NCI-H2171 (cell line): ENCODE data around the gene SNIP1.
"Not testable (repeated sequence)": the region's sequence is repeated elsewhere in the genome, so short reads cannot be mapped to it uniquely, and the experiment has no call there.

Experiments
- DNase-seq: peaks from one replicate; lab custom pipeline; 2025; lab: John Stamatoyannopoulos, UW

Gene SNIP1

DNA sequence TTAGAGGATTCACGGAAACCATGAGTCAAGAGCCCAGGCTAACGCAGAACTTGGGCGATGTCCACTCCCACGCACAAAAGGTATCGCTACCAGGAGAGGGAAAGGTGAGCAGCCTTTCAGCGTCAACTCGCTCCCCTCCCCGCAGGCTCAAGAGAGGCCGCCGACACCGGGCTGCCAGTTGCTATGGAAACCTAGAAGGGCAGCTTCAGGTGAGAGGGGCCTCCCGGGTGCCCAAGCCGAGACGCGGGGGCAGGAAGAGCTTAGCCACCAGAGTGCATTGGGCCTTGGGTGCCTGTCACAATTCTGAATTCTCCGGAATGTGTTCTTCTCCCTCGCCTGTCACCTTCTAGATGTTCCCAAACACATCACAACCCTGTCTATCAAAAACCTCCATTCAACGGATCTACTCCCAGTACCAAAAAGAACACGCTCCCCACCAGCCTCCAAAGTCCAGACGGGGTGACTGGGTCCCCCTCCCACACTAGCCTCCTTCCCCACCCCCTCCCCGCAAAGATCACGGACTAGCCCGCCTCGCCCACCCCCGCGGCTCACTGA lies 40.2 kb downstream of the SNIP1 start:
- DNase-seq, result peak; percentile 26

DNA sequence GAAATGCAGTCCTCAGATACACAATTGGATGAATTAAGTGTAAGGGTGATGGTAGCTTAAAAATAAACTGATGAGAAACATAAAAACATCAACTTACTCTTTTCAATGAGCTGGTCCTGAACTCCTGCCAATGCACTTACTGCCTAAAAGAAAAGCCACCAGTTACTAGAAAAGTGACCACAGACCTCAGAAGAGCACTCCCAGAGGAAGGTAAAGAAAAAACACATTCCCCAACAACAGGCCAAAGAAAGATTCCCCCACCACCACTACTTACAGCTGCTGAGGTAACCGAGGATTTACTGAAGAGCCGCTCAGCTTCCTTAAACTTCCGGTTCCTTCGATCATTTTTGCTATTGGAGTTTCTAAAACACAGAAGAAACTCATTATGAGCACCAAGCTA lies 44.9 kb downstream of the SNIP1 start:
- no peak for DNase-seq

DNA sequence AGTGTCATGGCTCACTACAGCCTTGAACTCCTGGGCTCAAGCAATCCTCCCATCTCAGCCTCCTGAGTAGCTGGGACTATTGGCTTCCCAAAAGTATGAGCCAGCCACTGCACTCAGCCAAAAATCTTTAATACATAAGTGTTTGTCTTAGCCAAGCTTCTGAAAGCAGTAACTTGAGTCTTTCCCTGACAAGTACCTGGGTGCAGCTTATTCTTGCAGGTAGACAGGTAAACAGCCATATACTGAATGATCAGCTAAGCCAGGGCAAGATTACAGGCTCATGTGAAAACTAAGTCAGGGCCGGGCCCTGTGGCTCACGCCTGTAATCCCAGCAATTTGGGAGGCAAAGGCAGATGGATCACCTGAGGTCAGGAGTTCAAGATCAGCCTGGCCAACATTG lies 47.4 kb downstream of the SNIP1 start:
- DNase-seq, result no peak

DNA sequence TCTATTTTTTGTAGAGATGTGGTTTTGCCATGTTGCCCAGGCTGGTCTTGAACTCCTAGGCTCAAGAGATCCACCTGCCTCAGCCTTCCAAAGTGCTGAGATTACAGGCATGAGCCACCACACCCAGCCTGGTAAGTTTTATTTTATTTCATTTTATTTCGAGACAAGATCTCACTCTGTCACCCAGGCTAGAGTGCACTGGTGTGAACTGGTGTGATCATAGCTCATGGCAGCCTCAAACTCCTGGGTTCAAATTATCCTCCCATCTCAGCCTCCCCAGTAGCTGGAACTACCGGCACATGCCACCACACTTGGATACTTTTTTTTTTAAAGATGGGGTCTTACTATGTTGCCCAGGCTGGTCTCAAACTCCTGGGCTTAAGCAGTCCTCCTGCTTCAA lies 51.3 kb downstream of the SNIP1 start:
- not testable (repeated sequence) for DNase-seq

DNA sequence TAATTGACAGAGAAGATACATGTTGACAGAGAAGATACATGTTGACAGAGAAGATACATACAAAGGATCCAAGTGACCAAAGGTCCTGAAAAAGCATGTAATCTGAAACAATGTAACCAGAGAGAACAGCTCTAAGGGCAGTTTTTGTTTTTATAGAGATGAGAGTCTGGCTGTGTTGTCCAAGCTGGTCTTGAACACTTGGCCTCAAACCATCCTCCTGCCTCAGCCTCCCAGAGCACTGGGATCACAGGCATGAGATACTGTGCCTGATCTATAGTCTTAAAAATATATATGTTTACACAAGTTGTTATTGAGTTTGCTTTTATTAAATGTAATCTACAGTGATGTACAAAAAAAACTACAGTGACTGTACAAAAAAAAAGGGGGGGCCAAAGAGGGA lies 52.0 kb downstream of the SNIP1 start:
- DNase-seq, result no peak

DNA sequence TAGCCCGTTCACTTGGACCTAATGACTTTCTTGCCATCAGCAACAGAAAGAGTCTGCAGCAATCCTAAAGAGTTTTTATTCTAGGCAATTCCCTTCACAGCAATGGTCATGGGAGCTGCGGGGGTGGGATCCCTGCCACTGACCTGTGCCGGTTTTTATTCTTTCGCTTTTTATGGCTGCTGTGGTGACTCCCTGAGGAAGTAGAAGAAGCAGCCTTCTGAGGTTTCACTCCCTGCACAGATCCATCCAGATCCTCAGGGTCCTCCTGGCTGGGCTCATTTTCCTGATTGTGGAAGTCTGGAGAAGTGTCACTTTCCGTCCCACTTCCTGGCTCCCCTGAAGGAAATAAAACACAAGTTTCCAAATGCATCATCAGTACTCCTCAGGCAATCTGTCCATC lies 52.4 kb downstream of the SNIP1 start:
- no peak for DNase-seq

DNA sequence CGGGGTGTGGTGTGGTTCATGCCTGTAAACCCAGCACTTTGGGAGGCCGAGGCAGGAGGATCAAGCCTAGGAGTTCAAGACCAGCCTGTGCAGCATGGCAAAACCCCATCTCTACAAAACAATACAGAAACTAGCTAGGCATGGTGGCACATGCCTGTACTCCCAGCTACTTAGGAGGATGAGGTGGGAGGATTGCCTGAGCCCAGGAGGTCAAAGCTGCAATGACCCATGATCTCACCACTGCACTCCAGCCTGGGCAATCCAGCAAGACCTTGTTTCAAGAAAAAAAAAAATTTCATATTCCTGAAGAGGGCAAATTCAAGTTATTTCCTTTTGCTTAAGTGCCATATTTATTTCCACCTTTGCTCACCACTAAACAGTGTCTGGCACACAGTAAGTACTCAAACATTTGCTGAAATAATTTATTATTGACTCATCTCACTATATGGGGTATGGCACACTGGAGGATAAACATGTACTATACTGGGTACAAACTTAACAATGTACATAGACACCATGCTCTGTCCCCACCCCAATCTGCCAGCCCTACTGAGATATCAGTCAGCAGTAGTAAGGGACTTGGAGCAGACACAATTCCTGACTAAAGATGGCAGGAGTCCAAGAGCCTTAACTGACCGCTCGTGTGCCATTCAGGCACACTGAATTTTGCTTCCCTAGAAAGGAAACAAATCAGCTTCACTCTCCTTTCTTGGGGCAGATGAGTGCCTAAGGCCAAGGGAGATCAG lies 55.0 kb downstream of the SNIP1 start:
- no peak for DNase-seq

DNA sequence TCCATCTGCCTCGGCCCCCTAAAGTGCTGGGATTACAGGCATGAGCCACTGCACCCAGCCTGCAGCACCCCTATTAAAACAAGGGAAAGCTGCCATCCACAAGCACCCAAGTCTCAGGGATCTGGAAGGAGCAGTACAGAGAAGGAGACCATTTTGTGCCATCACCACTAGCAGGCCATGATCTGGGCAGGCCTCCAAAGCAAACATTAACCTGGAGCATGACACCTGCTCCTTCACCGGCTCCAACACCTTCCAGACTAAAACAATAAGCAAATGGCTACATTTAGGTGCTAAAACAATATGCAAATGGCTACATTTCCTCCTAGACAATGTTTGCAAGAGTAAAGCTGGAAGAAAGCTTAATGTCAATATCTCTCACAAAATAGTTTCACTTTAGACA lies 56.3 kb downstream of the SNIP1 start:
- DNase-seq, result peak; percentile 63

DNA sequence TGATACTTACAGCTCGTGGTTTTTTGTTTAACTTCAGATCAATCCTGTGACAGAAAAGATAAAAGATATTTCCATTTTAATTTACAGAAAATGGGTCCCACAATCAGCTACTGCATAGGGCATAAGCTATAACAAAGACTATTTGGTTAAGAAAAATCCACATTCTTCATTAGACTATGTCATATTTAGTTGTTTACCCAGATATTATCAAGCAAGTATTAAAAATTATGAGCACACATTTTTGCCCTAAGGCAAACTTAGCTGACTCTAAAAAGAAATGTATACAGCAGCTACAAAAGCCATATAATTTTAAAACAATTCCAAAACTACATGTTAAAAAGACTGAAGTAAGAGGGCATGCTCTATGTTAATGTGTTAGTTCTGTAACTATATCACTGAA lies 58.2 kb downstream of the SNIP1 start:
- DNase-seq, result no peak

DNA sequence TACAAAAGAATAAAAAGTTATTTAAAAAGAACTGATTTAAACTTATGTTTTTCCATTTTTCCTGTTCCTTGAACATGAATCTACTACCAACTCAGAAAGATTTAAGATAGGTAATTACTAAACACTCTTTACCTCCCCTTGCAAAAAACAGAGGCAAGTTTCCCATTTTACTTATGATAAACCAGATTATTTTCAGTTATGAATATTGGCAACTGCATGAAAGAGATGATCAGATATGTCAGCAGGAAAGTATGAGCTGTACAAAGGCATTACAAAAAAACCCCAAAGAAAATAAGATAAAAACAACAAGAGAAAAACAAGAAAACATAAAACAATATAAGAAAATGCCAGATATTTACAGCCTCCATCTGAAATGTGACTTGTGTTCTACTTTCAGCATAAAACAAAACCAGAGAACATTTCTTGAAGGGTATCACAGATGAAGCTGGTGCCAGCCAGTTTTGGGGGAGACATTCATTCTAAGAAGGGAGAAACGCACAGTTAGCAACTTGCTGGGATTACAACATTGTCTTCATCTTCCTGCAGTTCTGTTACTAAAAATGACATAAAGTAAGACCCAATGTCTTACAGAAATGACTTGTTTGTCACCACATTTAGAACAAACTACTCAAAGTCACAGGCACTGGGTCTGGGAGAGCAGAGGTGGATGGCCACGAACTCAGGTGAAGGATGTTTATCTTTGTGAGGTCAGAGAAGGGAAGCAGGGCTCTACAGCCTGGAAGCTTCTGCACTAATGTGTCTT lies 60.6 kb downstream of the SNIP1 start:
- DNase-seq, result no peak

DNA sequence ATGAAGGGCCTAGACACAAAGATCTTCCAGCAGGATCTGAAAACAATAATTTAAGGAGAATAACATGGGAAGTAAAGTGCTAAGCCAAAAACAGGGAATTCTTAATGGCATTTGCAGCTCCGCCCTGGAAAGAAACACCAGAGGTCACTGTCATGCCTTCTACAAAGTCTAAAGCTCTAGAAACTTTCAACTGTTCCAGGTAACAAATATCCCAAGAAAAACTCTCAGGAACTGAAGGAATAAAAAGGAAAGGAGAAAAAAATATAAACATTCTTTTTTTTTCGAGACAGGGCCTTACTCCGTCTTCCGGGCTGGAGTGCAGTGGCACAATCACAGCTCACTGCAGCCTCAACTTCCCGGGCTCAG lies 66.5 kb downstream of the SNIP1 start:
- no peak for DNase-seq

DNA sequence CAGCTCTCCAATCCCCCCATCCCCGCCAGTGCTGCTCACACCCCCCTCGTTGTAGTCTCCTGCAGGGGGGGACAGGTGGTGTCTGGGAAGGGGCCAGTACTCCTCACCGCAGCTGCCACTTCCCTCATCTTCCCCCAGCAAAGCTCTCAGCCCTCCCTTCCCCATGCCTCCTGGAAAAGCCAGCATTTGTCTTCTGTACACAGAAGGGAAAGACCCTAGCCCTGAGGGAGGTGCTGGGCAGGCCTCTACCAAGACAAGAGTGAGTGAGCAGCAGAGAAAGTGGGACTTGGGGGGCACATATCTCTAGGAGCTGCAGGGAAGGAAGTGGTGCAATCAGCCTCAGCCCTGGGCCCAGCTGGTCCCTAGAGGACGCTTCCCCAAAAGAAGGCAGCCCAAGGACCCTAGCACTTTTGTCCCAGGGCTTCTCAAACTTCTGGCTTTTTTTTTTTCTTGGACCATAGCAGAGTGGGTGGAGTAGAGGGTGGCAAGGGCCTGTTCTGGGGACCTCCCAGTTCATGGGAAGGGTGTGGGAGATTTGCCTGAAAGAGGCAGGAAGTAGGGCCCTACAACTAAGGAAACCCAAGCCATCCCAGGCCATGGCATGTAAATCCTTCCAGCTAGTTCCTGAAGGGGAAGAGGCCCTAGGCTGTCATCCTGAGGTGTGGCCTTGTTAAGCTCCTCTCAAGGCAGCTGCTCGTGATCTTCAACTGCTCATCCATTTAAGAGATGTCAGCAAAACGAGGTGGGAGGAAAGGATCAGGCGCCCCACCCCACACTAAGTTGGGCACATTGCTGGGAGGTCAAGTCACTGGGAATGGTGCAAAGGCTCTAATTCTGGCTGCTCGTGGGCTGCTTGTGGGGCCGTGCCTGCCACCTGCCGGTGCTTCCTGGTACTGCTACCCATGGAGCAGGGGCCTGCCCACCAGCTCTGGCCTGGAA lies 67.1 kb downstream of the SNIP1 start:
- peak; percentile 26 for DNase-seq

DNA sequence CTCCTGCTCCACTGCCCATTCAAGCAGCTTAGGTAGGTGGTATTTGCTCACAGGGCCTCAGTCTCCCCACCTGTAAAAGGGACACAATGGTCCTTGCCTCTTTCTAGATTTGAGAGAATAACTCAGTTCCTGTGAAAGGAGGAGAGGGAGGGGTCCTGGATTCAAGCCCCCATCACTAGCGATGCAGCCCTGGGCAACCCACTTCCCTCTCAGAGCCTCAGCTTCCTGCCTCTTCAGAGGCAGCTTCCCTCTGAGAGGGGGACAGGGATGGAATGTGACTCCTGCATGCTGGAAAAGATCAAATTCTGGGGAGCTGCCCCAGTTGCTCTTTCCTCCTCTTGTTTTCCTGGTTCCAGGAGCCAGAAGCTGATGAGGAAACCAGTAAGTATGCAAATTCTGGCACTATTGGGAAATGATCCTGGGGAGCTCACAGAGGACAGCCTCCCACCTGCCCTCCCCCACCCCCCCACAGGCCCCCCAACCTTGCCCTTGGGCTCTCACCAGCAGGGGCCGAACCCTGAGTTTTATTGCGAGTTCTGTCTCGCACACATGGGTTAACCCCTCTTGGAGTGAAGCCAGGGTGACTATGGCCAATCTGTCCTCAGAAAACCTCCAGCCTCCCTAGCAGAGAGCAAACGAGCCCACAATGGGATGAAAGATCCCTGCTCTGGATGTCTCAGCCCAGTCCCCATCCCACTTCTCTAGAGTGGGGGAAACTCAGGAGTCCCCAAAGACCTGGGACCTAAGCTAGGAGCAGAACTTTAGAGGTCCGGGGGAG lies 68.0 kb downstream of the SNIP1 start:
- peak; percentile 43 for DNase-seq
